Naive thymus-derived CD4-positive, alpha-beta T cell (primary cell): ENCODE measurements around the gene OSBPL1A. TPM values are rescaled to one million over a fixed set of nuclear protein-coding genes. Genes with fewer than 3 reads are reported as not detected.

Source experiments
- ATAC-seq: fragments of 150-1000 bp; cut with Tn5 transposase; 2 replicates; pipeline ENCODE4 v1.10.0; 2021; ENCODE audit warnings: mild to moderate bottlenecking, moderate library complexity
- CTCF ChIA-PET: fragments of 350-600 bp; sonication (Branson Sonifier 250); formaldehyde crosslinking; loops from one replicate; lab custom pipeline; 2021; ENCODE audit warnings: antibody characterized with exemption; lab: Charles Lee
- POLR2A ChIA-PET: fragments of 350-600 bp; sonication (Branson Sonifier 250); formaldehyde crosslinking; loops from one replicate; lab custom pipeline; 2021; ENCODE audit warnings: antibody characterized with exemption, inconsistent platforms; lab: Charles Lee
- DNase-seq, 9 donors: peaks; one replicate each; pipeline versions ENCODE4 v3.0.0 to v3.0.0-alpha.2; 2020 to 2022; ENCODE audit warnings: mixed read lengths in 1 of 9
- H3K27ac ChIP-seq: one replicate; pipeline ENCODE4 v1.7.0; 2013; ENCODE audit warnings: mild to moderate bottlenecking, low read depth, low read length, moderate library complexity
- H3K27me3 ChIP-seq, 2 donors: one replicate each; pipeline ENCODE4 v1.7.0; 2013; ENCODE audit warnings: low read length in 2 of 2, mild to moderate bottlenecking in 2 of 2, moderate library complexity in 2 of 2; ENCODE audit not compliant: control insufficient read depth in 2 of 2, insufficient read depth in 2 of 2
- H3K36me3 ChIP-seq, 3 experiments: 1 replicate in 2 of 3; 2 replicates in 1 of 3; pipeline ENCODE4 v1.7.0; 2013; ENCODE audit warnings: low read length in 3 of 3, mild to moderate bottlenecking in 3 of 3, moderate library complexity in 1 of 3; ENCODE audit not compliant: insufficient read depth in 3 of 3, control insufficient read depth in 2 of 3
- H3K4me1 ChIP-seq, 2 donors: one replicate each; pipeline ENCODE4 v1.7.0; 2013; ENCODE audit warnings: low read length in 2 of 2, mild to moderate bottlenecking in 2 of 2, moderate library complexity in 1 of 2; ENCODE audit not compliant: control insufficient read depth in 2 of 2, insufficient read depth in 2 of 2
- H3K4me3 ChIP-seq: 2 replicates; pipeline ENCODE4 v1.7.0; 2013; ENCODE audit warnings: mild to moderate bottlenecking, low read length
- H3K9me3 ChIP-seq, 3 experiments: 1 replicate in 2 of 3; 2 replicates in 1 of 3; pipeline ENCODE4 v1.7.0; 2013; ENCODE audit warnings: low read length in 3 of 3; ENCODE audit not compliant: control insufficient read depth in 2 of 3
- H3K27ac Mint-ChIP-seq, 9 donors: one replicate each; pipeline ENCODE4 v1.8.0; 2020 to 2022; ENCODE audit warnings: mixed read lengths in 9 of 9, mild to moderate bottlenecking in 8 of 9, moderate library complexity in 5 of 9, inconsistent platforms in 2 of 9
- H3K27me3 Mint-ChIP-seq, 5 donors: one replicate each; pipeline ENCODE4 v1.8.0; 2021 to 2022; ENCODE audit warnings: mixed read lengths in 5 of 5, mild to moderate bottlenecking in 1 of 5
- H3K36me3 Mint-ChIP-seq, 5 donors: one replicate each; pipeline ENCODE4 v1.8.0; 2020 to 2022; ENCODE audit warnings: mixed read lengths in 5 of 5, mild to moderate bottlenecking in 3 of 5, inconsistent platforms in 1 of 5
- H3K4me1 Mint-ChIP-seq, 7 donors: one replicate each; pipeline ENCODE4 v1.8.0; 2020 to 2022; ENCODE audit warnings: mixed read lengths in 7 of 7, mild to moderate bottlenecking in 3 of 7, inconsistent platforms in 1 of 7
- H3K4me3 Mint-ChIP-seq, 10 donors: one replicate each; pipeline ENCODE4 v1.8.0; 2020 to 2022; ENCODE audit warnings: mild to moderate bottlenecking in 10 of 10, mixed read lengths in 10 of 10, moderate library complexity in 6 of 10, inconsistent platforms in 2 of 10
- H3K9me3 Mint-ChIP-seq, 11 donors: one replicate each; pipeline ENCODE4 v1.8.0; 2020 to 2022; ENCODE audit warnings: mixed read lengths in 11 of 11, mild to moderate bottlenecking in 4 of 11, inconsistent platforms in 1 of 11, moderate library complexity in 1 of 11
- intact Hi-C, 2 donors: fragments of 100-400 bp; cut with micrococcal nuclease; formaldehyde crosslinking; loops; one replicate each; pipeline ENCODE4 v1.15.1; 2023
- polyA plus RNA-seq, 2 donors: library from polyadenylated mRNA; unstranded; fragments of 300-500 nt; fragmentation: Illumina TruSeq; gene quantifications; one replicate each; pipeline ENCODE4 v1.2.3, GENCODE V29; 2021
- total RNA-seq, 6 experiments: library from RNA in 5 of 6; stranded (reverse) in 5 of 6; gene quantifications; 1 replicate in 5 of 6; 2 replicates in 1 of 6; pipeline ENCODE4 v1.2.3 and lab custom pipeline; 2021 to 2026

The OSBPL1A gene
- total RNA-seq, result 1 to 10 TPM; 1.8 to 7.7 (median 4.3) TPM
- 1 to 10 TPM; 2.6 to 2.9 TPM for polyA plus RNA-seq
- total RNA-seq (lab: John Stamatoyannopoulos, UW), result 4.0 reads per million, percentile 21 among the genes with 10 or more reads in this experiment

- Mint-ChIP-seq H3K9me3 (no peaks in the 10 kb centered on the region), H3K27me3 (peaks cover 5 to 40% (median 10%) of the 10 kb centered on the region in 5 donors), H3K4me3 (peak within 1 kb of the TSS; percentile 82 to 91 (median 88)), H3K4me1 (peaks cover 0 to 24% (median 12%) of the 10 kb centered on the region in 7 donors), H3K27ac (peak within 1 kb of the TSS in 6 of 9 donors; percentile 7 to 84 (median 33)), H3K36me3 (no peaks in the 10 kb centered on the region)
- no peak within 1 kb of the TSS for H3K27ac ChIP-seq
- intact Hi-C loops, result loop anchor here (1.0 to 10.0 kb wide), 5 partner anchors 28 to 1694 kb away; partner anchors contain the start of genes IMPACT (in 2 of the 2), SS18 (in 1 of the 2) and ZNF521 (in 1 of the 2)
- no peaks in the 10 kb centered on the region for H3K9me3 ChIP-seq
- peaks cover 0 to 6% of the 10 kb centered on the region in 2 donors for H3K4me1 ChIP-seq
- DNase-seq (peak; percentile 50 to 68 (median 63)), ATAC-seq (peak; percentile 95)
- H3K36me3 ChIP-seq, result no peaks in the 10 kb centered on the region
- CTCF ChIA-PET, result no interaction called here
- no peaks in the 10 kb centered on the region for H3K27me3 ChIP-seq
- POLR2A ChIA-PET, result interaction anchor here (0.6 to 0.7 kb wide), 2 partner anchors 29 to 33 kb away, joined by 3 to 5 read pairs; partner anchors contain the start of gene IMPACT
- peak within 1 kb of the TSS; percentile 71 for H3K4me3 ChIP-seq
Observed at GRCh38 chr18:24397694-24398368, at the start of gene OSBPL1A. Gene OSBPL1A, minus strand, starts transcription at chr18:24397824. Its CDS starts 20,291 bp downstream, at chr18:24377533.

DNA sequence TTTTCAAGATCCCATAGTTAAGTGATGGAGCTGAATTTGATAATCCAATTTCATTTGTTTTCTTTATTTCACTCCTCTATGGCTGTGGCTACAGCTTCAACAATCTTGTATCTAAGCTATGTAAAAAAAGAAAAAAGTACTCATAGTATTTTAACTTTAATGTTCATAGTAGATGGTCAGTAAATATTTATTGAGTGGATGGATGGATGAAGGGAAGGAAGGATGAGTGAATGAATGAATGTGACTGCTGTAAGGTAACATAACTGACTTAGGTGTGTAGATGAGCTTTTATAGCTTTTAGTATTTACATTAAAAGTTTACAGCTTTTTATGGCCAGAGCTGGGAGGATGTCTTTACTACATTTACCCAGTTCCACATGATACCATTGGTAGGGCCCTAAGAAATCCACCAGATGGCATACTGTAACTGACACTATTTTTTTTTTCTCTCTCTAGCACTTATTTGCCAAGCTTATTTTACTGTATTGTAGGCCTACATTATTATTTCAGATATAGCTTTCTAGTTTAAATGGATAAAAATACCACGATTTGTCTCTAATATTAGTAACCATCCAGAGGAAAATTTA, 49.4 kb upstream of the OSBPL1A start:
- peaks cover 0 to 6% (median 0%) of the 10 kb centered on the region in 7 donors for H3K4me1 Mint-ChIP-seq
- H3K27me3 Mint-ChIP-seq, result no peaks in the 10 kb centered on the region
- intact Hi-C loops, result loop anchor here in 1 of 2 donors (5.0 kb wide), 1 partner anchor 40 kb away; no protein-coding TSS in a partner anchor
- Histone ChIP-seq H3K4me1 (no peaks in the 10 kb centered on the region), H3K27ac (no peak overlapping the region), H3K4me3 (no peak overlapping the region), H3K27me3 (no peaks in the 10 kb centered on the region), H3K9me3 (no peaks in the 10 kb centered on the region), H3K36me3 (peaks cover 0 to 43% (median 8%) of the 10 kb centered on the region in 3 experiments)
- no peak overlapping the region for H3K27ac Mint-ChIP-seq
- H3K4me3 Mint-ChIP-seq, result no peak overlapping the region
- no peak for ATAC-seq
- no peaks in the 10 kb centered on the region for H3K9me3 Mint-ChIP-seq
- no peak for DNase-seq
- POLR2A ChIA-PET, result no interaction called here
- H3K36me3 Mint-ChIP-seq, result peaks cover 5 to 60% (median 42%) of the 10 kb centered on the region in 5 donors
- CTCF ChIA-PET, result no interaction called here

GRCh38 chr18:24446453-24446852, 48.8 kb upstream of the OSBPL1A start:
- ChIA-PET CTCF (no interaction called here), POLR2A (no interaction called here)
- H3K36me3 ChIP-seq, result peaks cover 0 to 43% (median 8%) of the 10 kb centered on the region in 3 experiments
- no peak overlapping the region for H3K27ac ChIP-seq
- peaks cover 6 to 66% (median 47%) of the 10 kb centered on the region in 5 donors for H3K36me3 Mint-ChIP-seq
- H3K4me3 ChIP-seq, result no peak overlapping the region
- no peaks in the 10 kb centered on the region for H3K27me3 ChIP-seq
- no peak overlapping the region for H3K27ac Mint-ChIP-seq
- H3K4me1 ChIP-seq, result no peaks in the 10 kb centered on the region
- intact Hi-C loops, result loop anchor here in 1 of 2 donors (5.0 kb wide), 1 partner anchor 41 kb away; no protein-coding TSS in a partner anchor
- ATAC-seq, result no peak
- H3K9me3 Mint-ChIP-seq, result peaks cover 0 to 1% (median 0%) of the 10 kb centered on the region in 11 donors
- no peaks in the 10 kb centered on the region for H3K27me3 Mint-ChIP-seq
- DNase-seq, result no peak
- H3K9me3 ChIP-seq, result no peaks in the 10 kb centered on the region
- H3K4me1 Mint-ChIP-seq, result peaks cover 0 to 6% (median 0%) of the 10 kb centered on the region in 7 donors
- no peak overlapping the region for H3K4me3 Mint-ChIP-seq

DNA sequence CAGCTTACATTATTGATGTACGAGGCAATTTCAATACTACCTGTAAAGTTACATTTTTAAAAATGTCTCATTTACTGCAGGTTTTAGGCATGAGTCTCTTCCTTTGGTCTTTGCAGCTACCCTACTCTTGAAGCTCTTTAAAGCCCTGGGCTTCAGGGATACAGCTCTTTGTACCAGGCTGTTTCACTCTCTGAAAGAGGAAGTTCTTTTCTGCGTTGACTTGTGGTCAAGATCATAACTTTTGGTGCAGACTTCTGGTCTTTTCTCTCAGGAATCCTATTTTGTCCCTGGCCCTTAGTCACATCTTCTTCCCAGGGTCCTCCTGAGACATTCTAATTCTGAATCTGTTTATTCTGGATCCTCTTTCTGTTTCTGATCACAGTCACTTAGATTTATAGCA, 46.2 kb upstream of the OSBPL1A start:
- Mint-ChIP-seq H3K36me3 (peaks cover 9 to 59% (median 46%) of the 10 kb centered on the region in 5 donors), H3K9me3 (peaks cover 0 to 1% (median 0%) of the 10 kb centered on the region in 11 donors), H3K4me1 (peaks cover 0 to 6% (median 0%) of the 10 kb centered on the region in 7 donors), H3K4me3 (no peak overlapping the region), H3K27me3 (no peaks in the 10 kb centered on the region), H3K27ac (peak overlapping the region in 1 of 9 donors; percentile 28)
- H3K36me3 ChIP-seq, result peaks cover 0 to 35% (median 0%) of the 10 kb centered on the region in 3 experiments
- DNase-seq, result no peak
- H3K27me3 ChIP-seq, result no peaks in the 10 kb centered on the region
- POLR2A ChIA-PET, result no interaction called here
- CTCF ChIA-PET, result no interaction called here
- peak; percentile 31 for ATAC-seq
- no peak overlapping the region for H3K27ac ChIP-seq
- no peaks in the 10 kb centered on the region for H3K4me1 ChIP-seq
- no peak overlapping the region for H3K4me3 ChIP-seq
- intact Hi-C loops, result no loop called here
- H3K9me3 ChIP-seq, result no peaks in the 10 kb centered on the region

- H3K27ac ChIP-seq, result no peak overlapping the region
- Mint-ChIP-seq H3K27ac (peak overlapping the region in 1 of 9 donors; percentile 10), H3K9me3 (peaks cover 0 to 1% (median 0%) of the 10 kb centered on the region in 11 donors), H3K36me3 (peaks cover 17 to 58% (median 45%) of the 10 kb centered on the region in 5 donors), H3K4me3 (no peak overlapping the region), H3K4me1 (peaks cover 0 to 7% (median 0%) of the 10 kb centered on the region in 7 donors), H3K27me3 (no peaks in the 10 kb centered on the region)
- CTCF ChIA-PET, result no interaction called here
- H3K36me3 ChIP-seq, result peaks cover 0 to 21% (median 0%) of the 10 kb centered on the region in 3 experiments
- no peaks in the 10 kb centered on the region for H3K9me3 ChIP-seq
- ATAC-seq, result no peak
- DNase-seq, result no peak
- POLR2A ChIA-PET, result interaction anchor here (0.6 kb wide), 1 partner anchor 38 kb away, joined by 3 read pairs; no protein-coding TSS in a partner anchor
- no peaks in the 10 kb centered on the region for H3K4me1 ChIP-seq
- H3K27me3 ChIP-seq, result no peaks in the 10 kb centered on the region
- intact Hi-C loops, result no loop called here
- no peak overlapping the region for H3K4me3 ChIP-seq
Observed at GRCh38 chr18:24436939-24437338, 39.3 kb upstream of the OSBPL1A start.

- no peaks in the 10 kb centered on the region for H3K36me3 ChIP-seq
- peaks cover 0 to 6% (median 0%) of the 10 kb centered on the region in 11 donors for H3K9me3 Mint-ChIP-seq
- no peak overlapping the region for H3K4me3 Mint-ChIP-seq
Observed at GRCh38 chr18:24432618-24433017, 35.0 kb upstream of the OSBPL1A start.

More at GRCh38 chr18:24432618-24433017, 35.0 kb upstream of the OSBPL1A start:
- ChIA-PET CTCF (interaction anchor here (0.6 to 1.0 kb wide), 2 partner anchors 29 to 56 kb away, joined by 3 to 5 read pairs; no protein-coding TSS in a partner anchor), POLR2A (no interaction called here)
- peak overlapping the region in 1 of 9 donors; percentile 2 for H3K27ac Mint-ChIP-seq
- H3K4me1 Mint-ChIP-seq, result peaks cover 2 to 16% (median 11%) of the 10 kb centered on the region in 7 donors
- Histone ChIP-seq H3K4me1 (no peaks in the 10 kb centered on the region), H3K27me3 (no peaks in the 10 kb centered on the region), H3K9me3 (no peaks in the 10 kb centered on the region), H3K4me3 (no peak overlapping the region), H3K27ac (no peak overlapping the region)
- DNase-seq (no peak), ATAC-seq (no peak)
- peaks cover 10 to 39% (median 29%) of the 10 kb centered on the region in 5 donors for H3K36me3 Mint-ChIP-seq
- intact Hi-C loops, result no loop called here
- H3K27me3 Mint-ChIP-seq, result peaks cover 0 to 3% (median 0%) of the 10 kb centered on the region in 5 donors
